Measurements from ENCODE around the gene XRCC3. TPM values are rescaled to one million over a fixed set of nuclear protein-coding genes. Genes with fewer than 3 reads are reported as not detected.
A peak's percentile ranks its signal among the peaks of the same experiment; 100 is the strongest.

Gene XRCC3
- polyA plus RNA-seq, 10 donors = 6.2 to 15.2 (median 8.4) TPM

GRCh38 chr14:103707329-103708263 lies 7.7 kb downstream of the XRCC3 start:
- no peak for DNase-seq

DNA sequence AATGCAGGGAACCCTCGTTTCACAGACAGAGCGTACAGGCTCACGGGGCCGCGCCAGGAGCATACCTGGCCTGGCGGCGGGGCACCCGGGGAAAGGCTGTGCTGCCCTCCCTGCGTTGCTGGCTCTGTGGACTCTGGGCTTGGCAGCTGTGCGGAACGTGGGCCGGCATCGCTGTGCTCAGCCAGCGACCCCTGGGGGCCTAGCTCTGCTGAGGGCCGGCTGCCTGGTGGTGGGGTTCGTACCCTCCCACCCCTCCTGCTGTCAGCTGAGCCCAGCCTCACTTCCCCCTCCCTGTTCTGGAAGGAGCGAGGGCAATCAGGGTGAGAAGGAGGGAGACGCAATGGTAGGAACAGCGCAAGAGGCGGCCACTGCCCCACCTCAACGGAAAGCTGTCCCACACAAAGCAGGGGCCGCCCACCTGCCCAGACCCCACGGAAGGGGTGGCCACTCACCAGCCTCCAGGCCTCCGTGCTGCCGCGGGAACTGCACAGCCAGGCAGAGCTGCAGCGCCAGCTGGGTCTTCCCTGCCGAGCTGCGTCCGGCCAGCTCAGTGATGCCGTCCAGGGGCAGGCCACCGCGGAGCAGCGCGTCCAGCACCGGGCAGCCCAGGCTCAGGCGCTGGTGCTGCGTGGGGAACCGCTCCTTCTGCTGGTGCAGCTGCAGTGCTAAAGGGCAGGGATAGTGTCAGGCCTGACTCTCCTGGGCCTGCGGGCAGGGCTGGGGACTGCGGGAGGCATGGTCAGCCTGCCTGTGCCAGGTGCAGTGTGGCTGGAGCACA lies 8.5 kb downstream of the XRCC3 start:
- DNase-seq = no peak

DNA sequence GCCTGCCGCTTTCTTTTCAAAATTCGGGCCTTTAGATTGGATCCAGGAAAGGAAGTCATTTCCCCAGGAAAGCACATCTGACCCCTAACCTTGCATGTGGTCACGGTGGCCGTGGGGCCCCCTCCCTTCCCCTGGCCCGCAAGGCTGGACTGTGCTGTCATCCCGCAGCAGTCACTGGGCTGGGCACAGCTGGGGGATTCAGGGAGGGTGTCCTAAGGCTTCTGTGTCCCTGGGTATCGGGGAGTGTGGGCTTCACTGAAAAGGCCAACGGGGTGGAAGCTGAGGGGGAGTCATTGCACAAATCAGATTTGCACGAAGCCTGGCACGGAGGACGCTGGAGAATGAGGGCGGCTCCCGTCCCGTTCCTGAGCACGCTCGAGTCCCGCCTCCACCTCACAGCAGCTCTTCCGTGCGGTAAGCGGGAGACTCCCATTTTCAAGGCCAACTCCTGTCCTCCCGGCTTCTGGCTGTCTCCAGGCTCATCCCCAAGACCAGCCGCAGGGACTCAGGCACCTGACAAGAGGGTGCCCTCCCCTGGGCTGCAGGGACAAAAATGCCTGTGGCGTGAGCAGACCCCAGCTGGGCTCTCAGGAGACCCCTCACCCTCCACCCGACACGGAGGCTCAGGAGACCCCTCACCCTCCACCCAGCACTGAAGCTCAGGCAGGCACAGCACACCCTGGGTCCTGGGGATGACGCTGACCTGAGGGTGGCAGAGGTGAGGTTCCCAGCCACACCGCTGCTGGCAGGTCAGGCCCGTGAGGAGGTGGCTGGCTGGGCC lies 9.6 kb downstream of the XRCC3 start:
- DNase-seq = no peak

DNA sequence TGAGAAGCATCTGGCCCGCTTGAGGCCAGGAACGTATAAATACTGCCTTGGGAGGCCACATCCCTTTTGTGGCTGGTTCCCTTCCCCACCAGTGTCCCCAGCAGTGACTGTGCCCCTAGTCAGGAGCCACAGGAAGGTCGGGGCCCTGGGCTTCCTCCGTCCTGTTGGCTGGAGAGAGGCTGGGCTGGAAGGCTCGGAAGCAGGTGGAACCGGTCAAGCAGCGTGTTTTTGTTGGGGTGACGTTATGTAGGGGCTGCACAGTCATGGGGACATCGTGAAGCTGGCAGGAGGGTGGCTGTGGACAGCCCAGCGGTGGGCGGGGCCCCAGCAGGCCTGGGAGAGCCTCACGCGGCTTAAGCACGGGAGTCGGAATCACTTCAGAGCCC lies 10.1 kb downstream of the XRCC3 start:
- peak in 1 of 3 donors; percentile 39 for DNase-seq

DNA sequence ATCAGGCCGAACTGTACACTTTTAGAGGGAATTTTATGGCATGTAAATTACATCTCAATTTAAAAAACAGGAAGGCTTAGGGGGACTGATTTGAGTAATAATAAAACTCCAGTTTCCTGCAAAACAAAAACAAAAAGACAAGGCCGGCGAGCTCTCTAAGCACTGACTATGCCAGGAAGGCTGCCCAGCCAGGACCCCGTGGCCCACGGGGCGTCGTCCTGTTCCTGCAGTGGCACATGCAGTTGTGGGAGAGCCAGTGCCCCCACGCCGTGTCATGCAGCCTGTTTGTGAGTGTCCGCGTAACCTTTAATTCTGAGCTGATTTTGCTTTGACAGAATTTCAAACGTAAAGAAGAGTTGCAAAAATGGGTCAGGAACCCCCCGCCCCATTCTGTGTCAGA lies 10.5 kb downstream of the XRCC3 start:
- DNase-seq = no peak

DNA sequence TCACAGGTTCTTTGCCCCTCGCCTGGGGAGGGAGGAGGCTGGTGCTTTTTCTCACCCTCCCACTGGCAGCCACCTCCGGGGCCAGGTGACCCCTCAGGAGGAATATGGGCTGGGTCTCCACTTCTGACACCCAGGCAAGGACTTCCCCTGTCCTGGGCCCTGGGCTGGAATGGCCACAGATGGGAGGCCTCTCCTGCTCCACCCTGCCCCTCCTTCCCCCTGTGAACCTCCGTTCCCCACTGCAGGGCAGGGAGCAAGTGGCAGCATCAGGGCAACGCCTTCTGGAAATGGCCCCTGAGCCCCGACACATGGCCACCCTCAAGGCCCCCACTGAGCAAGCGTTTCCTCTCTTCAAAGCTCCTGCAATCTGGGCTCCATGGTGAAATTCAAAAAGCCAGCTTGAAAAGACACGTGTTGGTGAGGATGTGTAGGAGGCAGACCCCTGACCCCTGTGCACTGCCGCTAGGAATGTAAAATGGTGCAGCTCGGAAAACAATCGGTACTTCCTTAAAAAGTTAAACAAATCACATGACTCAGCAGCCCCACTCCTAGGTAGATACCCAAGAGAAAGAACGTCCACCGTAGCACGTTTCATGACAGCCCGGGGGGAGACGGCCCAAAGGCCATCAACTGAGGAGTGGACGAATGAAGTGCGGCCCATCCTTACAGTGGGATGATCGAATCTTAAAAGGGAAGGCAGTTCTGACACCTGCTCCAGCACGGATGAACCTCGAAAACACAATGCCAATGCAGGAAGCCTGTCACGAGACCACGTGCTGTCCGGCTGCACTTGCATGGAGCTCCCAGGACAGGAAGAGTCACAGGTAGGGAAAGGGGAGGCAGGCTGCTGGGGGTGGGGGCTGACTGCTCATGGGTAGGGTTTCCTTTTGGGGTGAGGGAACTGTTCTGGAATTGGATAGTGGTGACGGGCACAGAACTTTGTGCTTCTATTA lies 11.5 kb downstream of the XRCC3 start:
- DNase-seq = no peak

- peak in 1 of 3 donors; percentile 43 for DNase-seq
Observed at GRCh38 chr14:103702497-103703432, 12.5 kb downstream of the XRCC3 start.

GRCh38 chr14:103702095-103702494 lies 13.2 kb downstream of the XRCC3 start:
- no peak for DNase-seq

- DNase-seq = no peak
Observed at GRCh38 chr14:103700753-103701490, 14.3 kb downstream of the XRCC3 start.

DNA sequence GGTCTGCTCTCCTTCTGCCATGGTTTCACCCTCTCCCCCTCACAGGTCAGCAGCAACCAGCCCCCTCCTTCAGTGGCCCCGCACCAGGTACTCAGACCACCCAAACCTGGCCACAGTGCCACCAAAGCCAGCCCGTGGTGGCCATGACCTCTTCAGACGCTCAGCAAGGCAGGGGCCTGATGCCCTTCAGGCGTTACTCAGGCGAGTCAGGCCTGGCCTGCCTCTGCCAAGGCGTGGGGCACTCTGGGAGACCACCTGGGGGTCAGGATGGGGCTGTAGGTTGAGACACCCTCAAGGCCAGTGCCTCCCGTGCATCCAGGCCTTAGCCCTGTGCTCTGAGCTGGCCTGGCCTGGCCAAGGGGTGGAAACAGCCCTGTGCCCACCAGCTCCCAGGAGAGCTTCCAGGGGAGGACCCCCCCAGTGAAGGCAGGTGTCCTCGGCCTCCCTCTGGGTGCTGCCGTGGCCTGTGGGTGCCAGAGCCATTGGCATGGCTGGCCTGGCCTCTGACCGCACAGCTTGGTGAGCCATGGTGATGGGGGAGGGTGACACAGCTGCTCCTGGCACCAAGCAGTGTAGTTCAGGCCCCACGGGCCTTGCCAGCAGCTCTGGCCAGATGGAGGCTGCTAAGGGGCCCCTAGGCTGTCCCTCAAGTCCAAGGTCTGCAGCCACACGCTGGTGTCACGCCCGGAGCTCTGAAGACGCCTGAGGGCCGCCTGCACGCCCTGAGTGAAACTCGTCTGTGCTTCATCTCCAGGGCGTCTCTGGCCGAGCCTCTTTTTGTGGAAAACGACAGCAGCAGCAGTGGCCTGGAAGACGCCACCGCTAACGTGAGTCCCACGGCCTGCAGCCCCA lies 15.1 kb downstream of the XRCC3 start:
- DNase-seq = peak in 1 of 3 donors; percentile 45

- DNase-seq = no peak
Observed at GRCh38 chr14:103699261-103699661, 16.0 kb downstream of the XRCC3 start.

- no peak for DNase-seq
Observed at GRCh38 chr14:103698380-103699260, 16.6 kb downstream of the XRCC3 start.

GRCh38 chr14:103697603-103698379 lies 17.5 kb downstream of the XRCC3 start:
- no peak for DNase-seq

- DNase-seq = no peak
Observed at GRCh38 chr14:103697206-103697602, 18.0 kb downstream of the XRCC3 start.

DNA sequence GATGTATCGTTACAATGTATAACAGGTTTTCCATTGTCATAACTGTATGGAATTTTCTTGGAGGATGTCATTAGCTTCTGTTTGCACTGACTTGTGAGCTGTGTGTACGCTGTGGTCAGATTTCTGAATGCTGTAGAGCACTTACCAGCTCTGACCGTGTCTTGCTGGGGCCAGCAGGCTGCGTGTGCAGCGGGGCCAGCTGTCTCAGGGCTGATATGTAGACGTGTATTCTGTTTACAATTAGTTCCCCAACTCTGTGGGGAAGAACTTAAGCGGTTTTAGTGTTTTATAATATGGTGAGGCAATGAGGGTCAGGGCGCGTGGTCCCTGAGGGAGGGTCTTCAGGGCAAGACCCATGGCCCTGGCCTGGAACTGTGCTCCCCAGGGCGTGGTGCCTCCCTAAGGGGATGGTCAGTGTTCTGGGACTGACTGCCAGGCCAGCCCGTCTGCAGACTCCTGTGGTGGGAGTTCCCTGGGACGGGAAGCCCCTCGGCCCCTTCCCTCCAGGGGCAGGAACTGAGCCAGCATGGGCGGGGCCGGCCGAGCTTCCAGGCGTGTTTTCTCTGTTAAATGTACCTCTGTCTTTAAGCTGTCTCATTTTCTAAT lies 18.7 kb downstream of the XRCC3 start:
- peak; percentile 70 to 90 (median 76) for DNase-seq

DNA sequence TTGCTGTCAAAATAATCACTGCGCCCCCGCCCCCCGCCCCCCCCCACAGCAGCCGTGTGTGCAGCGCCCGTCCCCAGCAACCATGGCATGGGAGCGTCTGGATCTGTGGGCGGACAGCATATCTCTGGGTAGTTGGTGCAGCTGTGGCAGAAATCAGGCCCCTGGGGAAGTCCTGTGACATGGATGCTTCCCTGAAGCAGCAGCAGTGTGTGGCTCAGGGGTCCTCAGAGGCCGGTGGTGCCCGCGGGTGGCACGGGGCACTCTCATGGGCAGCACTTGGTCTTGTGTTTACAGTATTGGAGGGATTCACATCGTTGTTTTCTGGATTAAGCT lies 19.2 kb downstream of the XRCC3 start:
- no peak for DNase-seq
